Body of pancreas (tissue), 4 donors: Measurements from ENCODE around the gene RASD2. TPM values are rescaled to one million over a fixed set of nuclear protein-coding genes. Genes with fewer than 3 reads are reported as not detected.

Experiments used
- ATAC-seq: fragments of 150-250 bp; one replicate; pipeline ENCODE4 v1.9.1; 2016
- DNase-seq, 4 donors: peaks; one replicate each; pipeline ENCODE4 v3.0.0-alpha.2; 2019
- H3K27ac ChIP-seq, 4 donors: fragments of 200-600 bp; sonication (generic); 1 replicate in 3 of 4; 2 replicates in 1 of 4; pipeline versions ENCODE4 v1.5.1 to v1.6.1; 2016 to 2019; ENCODE audit warnings: mild to moderate bottlenecking in 1 of 4, mixed read lengths in 1 of 4, moderate library complexity in 1 of 4
- H3K27me3 ChIP-seq, 2 donors: fragments of 200-600 bp; sonication (generic); one replicate each; pipeline ENCODE4 v1.6.0; 2016; ENCODE audit warnings: mild to moderate bottlenecking in 1 of 2
- H3K36me3 ChIP-seq, 2 donors: fragments of 200-600 bp; sonication (generic); replicated peaks in 1 of 2; 2 replicates each; pipeline ENCODE4 v1.5.1; 2016; ENCODE audit warnings: low read depth in 2 of 2; ENCODE audit not compliant: insufficient read depth in 1 of 2
- H3K4me1 ChIP-seq: fragments of 200-600 bp; sonication (generic); one replicate; pipeline ENCODE4 v1.6.0; 2016
- H3K4me3 ChIP-seq, 2 donors: fragments of 200-600 bp; sonication (generic); 1 replicate in 1 of 2; 2 replicates in 1 of 2; pipeline ENCODE4 v1.5.1; 2016 to 2019
- H3K9me3 ChIP-seq, 3 donors: fragments of 200-600 bp; sonication (generic); 1 replicate in 2 of 3; 2 replicates in 1 of 3; pipeline ENCODE4 v1.5.1; 2016
- CTCF ChIP-seq, 7 experiments: fragments of 450-650 bp in 4 of 7; fragments of 200-600 bp in 3 of 7; sonication (generic) in 3 of 7; IDR thresholded peaks; one replicate each; pipeline ENCODE4 v1.5.1; 2016 to 2019; ENCODE audit warnings: antibody characterized with exemption in 7 of 7
- POLR2A ChIP-seq, 3 donors: fragments of 450-650 bp; IDR thresholded peaks; one replicate each; pipeline ENCODE4 v1.6.1; 2016; ENCODE audit warnings: antibody characterized with exemption in 3 of 3, mild to moderate bottlenecking in 2 of 3
- WGBS, 2 donors: methylation state at CpG; one replicate each; pipeline ENCODE4 v1.1.5; 2017; 5-methylcytosine and 5-hydroxymethylcytosine counted together
- intact Hi-C: fragments of 100-400 bp; cut with DNase I; formaldehyde crosslinking; loops from one replicate; pipeline ENCODE4 v1.15.1; 2023
- total RNA-seq, 2 donors: library from RNA; depleted of rRNA; stranded (reverse); fragments of >200 nt; gene quantifications; one replicate each; pipeline ENCODE4 v1.1.0, GENCODE V29; 2016

The RASD2 gene
- total RNA-seq, 2 donors from 2014 or later = 0.26 to 3.6 TPM

- 57 to 73% methylated on average over 5 to 11 of the region's 11 CpGs for WGBS, 2 donors
- Histone ChIP-seq H3K36me3 (no peaks in the 10 kb centered on the region), H3K27me3 (no peaks in the 10 kb centered on the region), H3K4me1 (no peaks in the 10 kb centered on the region), H3K4me3 (no peak overlapping the region), H3K9me3 (no peaks in the 10 kb centered on the region), H3K27ac (no peak overlapping the region)
- DNase-seq (peak in 1 of 4 donors; percentile 22), ATAC-seq (peak; percentile 26)
- intact Hi-C loops = no loop called here
- TF ChIP-seq CTCF (IDR thresholded peaks at IDR 0.05) (no peak), POLR2A (IDR thresholded peaks at IDR 0.05) (no peak)
Observed at GRCh38 chr22:35589071-35589755, 48.6 kb downstream of the RASD2 start.

DNA sequence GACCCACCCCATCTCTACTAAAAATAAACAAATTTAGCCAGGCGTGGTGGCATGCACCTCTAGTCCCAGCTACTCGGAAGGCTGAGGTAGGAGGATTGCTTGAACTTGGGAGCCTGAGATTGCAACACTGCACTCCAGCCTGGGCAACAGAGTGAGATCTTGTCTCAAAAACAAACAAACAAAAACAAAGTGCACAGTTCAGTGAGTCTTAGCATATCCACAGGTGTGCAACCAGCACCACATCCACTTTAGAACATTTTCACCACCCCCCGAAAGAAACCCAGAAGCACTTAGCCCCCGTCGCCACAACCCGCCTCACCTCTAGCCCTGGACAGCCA, 49.1 kb downstream of the RASD2 start:
- DNase-seq = no peak
- intact Hi-C loops = no loop called here
- no peak for ATAC-seq

GRCh38 chr22:35590634-35591295, 50.1 kb downstream of the RASD2 start:
- TF ChIP-seq CTCF (IDR thresholded peaks at IDR 0.05) (no peak), POLR2A (IDR thresholded peaks at IDR 0.05) (no peak)
- intact Hi-C loops = no loop called here
- Histone ChIP-seq H3K4me3 (no peak overlapping the region), H3K36me3 (no peaks in the 10 kb centered on the region), H3K27me3 (no peaks in the 10 kb centered on the region), H3K27ac (no peak overlapping the region), H3K9me3 (no peaks in the 10 kb centered on the region), H3K4me1 (no peaks in the 10 kb centered on the region)
- ATAC-seq (no peak), DNase-seq (no peak)
- WGBS, 2 donors = 59 to 75% methylated on average over 9 to 13 of the region's 13 CpGs

More for the DNA sequence above, 49.1 kb downstream of the RASD2 start:
- TF ChIP-seq POLR2A (IDR thresholded peaks at IDR 0.05) (no peak), CTCF (IDR thresholded peaks at IDR 0.05) (no peak)
- H3K27ac ChIP-seq = no peak overlapping the region
- H3K9me3 ChIP-seq = no peaks in the 10 kb centered on the region
- 89% methylated on average over 5 to 6 of the region's 6 CpGs for WGBS, 2 donors
- H3K27me3 ChIP-seq = no peaks in the 10 kb centered on the region
- H3K4me3 ChIP-seq = no peak overlapping the region
- no peaks in the 10 kb centered on the region for H3K36me3 ChIP-seq
- no peaks in the 10 kb centered on the region for H3K4me1 ChIP-seq

DNA sequence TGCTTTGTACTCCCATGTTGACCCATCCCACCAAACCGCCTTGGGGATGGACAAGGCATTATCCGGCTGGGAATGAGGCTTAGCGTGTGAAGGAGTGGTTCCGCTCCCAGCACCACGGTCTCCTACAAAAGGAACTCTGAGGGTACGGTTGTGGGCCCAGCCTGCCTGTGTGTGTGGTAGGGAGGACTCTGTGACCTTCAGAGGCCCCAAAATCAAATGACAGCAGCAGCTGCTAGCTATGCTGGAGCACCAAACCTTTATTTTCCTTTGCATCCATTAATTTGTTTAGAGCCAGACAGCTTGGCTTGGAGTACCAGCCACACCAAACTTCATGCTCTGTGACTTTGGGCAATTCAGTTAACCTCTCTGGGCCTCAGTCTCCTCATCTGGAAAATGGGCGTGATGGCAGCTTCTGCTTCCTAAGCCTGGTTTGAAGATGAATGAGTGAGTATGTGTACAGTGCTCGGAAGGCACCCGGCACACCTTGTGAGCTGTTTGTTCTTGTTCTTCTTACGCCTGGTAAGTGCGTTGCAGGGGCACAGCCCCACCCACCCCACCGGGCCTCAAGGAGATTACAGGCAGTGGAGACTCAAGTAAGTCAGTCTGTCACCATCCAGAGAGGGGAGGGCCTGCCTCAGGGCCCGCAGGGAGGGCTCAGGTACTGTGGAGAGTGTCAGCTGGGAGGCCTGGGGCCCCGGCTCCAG, 51.2 kb downstream of the RASD2 start:
- Histone ChIP-seq H3K36me3 (no peaks in the 10 kb centered on the region), H3K9me3 (no peaks in the 10 kb centered on the region), H3K27ac (no peak overlapping the region), H3K4me3 (no peak overlapping the region), H3K27me3 (no peaks in the 10 kb centered on the region), H3K4me1 (peaks cover 4% of the 10 kb centered on the region)
- WGBS, 2 donors = 89 to 94% methylated on average over 10 to 14 of the region's 14 CpGs
- TF ChIP-seq CTCF (IDR thresholded peaks at IDR 0.05) (no peak), POLR2A (IDR thresholded peaks at IDR 0.05) (no peak)
- no peak for DNase-seq
- intact Hi-C loops = no loop called here
- no peak for ATAC-seq
